HEK293T (cell line): Measurements from ENCODE around the gene HOXB3.

ENCODE experiments used
- BHLHE40 ChIP-seq: fragments of 450-650 bp; IDR thresholded peaks from 2 replicates; pipeline ENCODE4 v1.6.1; 2016; ENCODE audit warnings: mild to moderate bottlenecking, moderate library complexity, borderline replicate concordance
- CTBP1 ChIP-seq: fragments of 450-650 bp; IDR thresholded peaks from 2 replicates; pipeline ENCODE4 v1.6.1; 2016; ENCODE audit warnings: borderline replicate concordance
- ELF4 ChIP-seq: fragments of 450-650 bp; IDR thresholded peaks from 2 replicates; pipeline ENCODE4 v1.6.1; 2017; ENCODE audit warnings: antibody characterized with exemption
- FOXA1 ChIP-seq: fragments of 450-650 bp; IDR thresholded peaks from 2 replicates; pipeline ENCODE4 v1.6.1; 2016; ENCODE audit warnings: mild to moderate bottlenecking
- FOXK2 ChIP-seq: fragments of 450-650 bp; IDR thresholded peaks from 2 replicates; pipeline ENCODE4 v1.6.1; 2016; ENCODE audit warnings: mild to moderate bottlenecking
- FOXM1 ChIP-seq: fragments of 450-650 bp; IDR thresholded peaks from 2 replicates; pipeline ENCODE4 v1.6.1; 2017; ENCODE audit warnings: mild to moderate bottlenecking, borderline replicate concordance
- HDGF ChIP-seq: fragments of 450-650 bp; IDR thresholded peaks from 2 replicates; pipeline ENCODE4 v1.6.1; 2017; ENCODE audit warnings: antibody characterized with exemption, borderline replicate concordance
- LEF1 ChIP-seq: fragments of 450-650 bp; IDR thresholded peaks from 2 replicates; pipeline ENCODE4 v1.6.1; 2017; ENCODE audit warnings: mild to moderate bottlenecking, borderline replicate concordance
- SP1 ChIP-seq: fragments of 450-650 bp; IDR thresholded peaks from 2 replicates; pipeline ENCODE4 v1.6.1; 2017
- SUZ12 ChIP-seq: fragments of 450-650 bp; IDR thresholded peaks from 2 replicates; pipeline ENCODE4 v1.6.1; 2016; ENCODE audit warnings: mild to moderate bottlenecking
- ZNF384 ChIP-seq: fragments of 450-650 bp; IDR thresholded peaks from 2 replicates; pipeline ENCODE4 v1.6.1; 2016

- no peak for TF ChIP-seq HDGF
- TF ChIP-seq SUZ12 = no peak
- no peak for TF ChIP-seq SP1
- TF ChIP-seq FOXM1 = no peak
- TF ChIP-seq FOXA1 = no peak
- no peak for TF ChIP-seq FOXK2
- no peak for TF ChIP-seq ELF4
- TF ChIP-seq ZNF384 = no peak
- peak; percentile 59; the same call in 1 of the 2 replicates for TF ChIP-seq CTBP1
- no peak for TF ChIP-seq LEF1
- no peak for TF ChIP-seq BHLHE40
Measured at GRCh38 chr17:48587276-48588073, 2.6 kb downstream of the HOXB3 start.
